IMR-90 (cell line): ENCODE results near the gene PTPRF. TPM values are rescaled to one million over a fixed set of nuclear protein-coding genes. Genes with fewer than 3 reads are reported as not detected.
A peak's percentile ranks its signal among the peaks of the same experiment; 100 is the strongest.

Source experiments
- ATAC-seq: fragments of 200-7000 bp; cut with Tn5 transposase; 2 replicates; pipeline ENCODE4 v1.9.1; 2020; ENCODE audit warnings: low read depth, mild to moderate bottlenecking, moderate library complexity
- BruUV-seq: library from RNA; stranded (reverse); fragments of 400-500 nt; replicated peaks from 2 replicates; lab custom pipeline; 2021; lab: Mats Ljungman, UMichigan
- CTCF ChIA-PET: fragments of 300-600 bp; formaldehyde crosslinking; extraction: SDS; loops from one replicate; lab custom pipeline; 2021; ENCODE audit warnings: antibody characterized with exemption; lab: Yijun Ruan, JAX
- POLR2A ChIA-PET: fragments of 300-600 bp; sonication (Branson Sonifier 250); formaldehyde crosslinking; loops from one replicate; lab custom pipeline; 2022; ENCODE audit warnings: antibody characterized with exemption; ENCODE audit not compliant: unreplicated experiment; lab: Charles Lee
- DNase-seq: peaks from one replicate; pipeline ENCODE4 v3.0.0; 2013
- H2AFZ ChIP-seq: replicated peaks from 2 replicates; pipeline ENCODE3; 2013; ENCODE audit warnings: low read length, mild to moderate bottlenecking; ENCODE audit not compliant: poor library complexity
- H2AK5ac ChIP-seq: 2 replicates; pipeline ENCODE4 v1.6.1; 2013; ENCODE audit warnings: low read depth, low read length, inconsistent platforms
- H2AK9ac ChIP-seq: replicated peaks from 2 replicates; pipeline ENCODE3; 2013; ENCODE audit warnings: mild to moderate bottlenecking, low read depth, low read length, moderate library complexity; ENCODE audit not compliant: poor library complexity
- H2BK120ac ChIP-seq: 2 replicates; pipeline ENCODE4 v1.6.1; 2013; ENCODE audit warnings: low read depth, low read length, inconsistent platforms
- H2BK15ac ChIP-seq: 3 replicates; pipeline ENCODE4 v1.6.1; 2013; ENCODE audit warnings: low read depth, low read length, inconsistent platforms
- H2BK20ac ChIP-seq: 2 replicates; pipeline ENCODE4 v1.6.1; 2013; ENCODE audit warnings: low read depth, mild to moderate bottlenecking, inconsistent platforms, low read length, moderate library complexity
- H2BK5ac ChIP-seq: 2 replicates; pipeline ENCODE4 v1.6.1; 2013; ENCODE audit warnings: mild to moderate bottlenecking, low read depth, low read length, inconsistent platforms; ENCODE audit not compliant: poor library complexity, severe bottlenecking
- H3K14ac ChIP-seq: replicated peaks from 2 replicates; pipeline ENCODE4 v1.6.1; 2013; ENCODE audit warnings: low read depth, low read length, inconsistent platforms
- H3K18ac ChIP-seq: 2 replicates; pipeline ENCODE4 v1.6.1; 2013; ENCODE audit warnings: low read depth, low read length, control low read depth
- H3K23ac ChIP-seq: 2 replicates; pipeline ENCODE4 v1.6.1; 2013; ENCODE audit warnings: low read depth, low read length, inconsistent platforms
- H3K27ac ChIP-seq: 2 replicates; pipeline ENCODE4 v1.5.1; 2013; ENCODE audit warnings: mild to moderate bottlenecking, control low read depth, low read length; ENCODE audit not compliant: insufficient read depth
- H3K27me3 ChIP-seq: 2 replicates; pipeline ENCODE4 v1.6.1; 2013; ENCODE audit warnings: low read length; ENCODE audit not compliant: control insufficient read depth, insufficient read depth
- H3K36me3 ChIP-seq: 2 replicates; pipeline ENCODE4 v1.6.1; 2013; ENCODE audit warnings: low read length, mixed read lengths; ENCODE audit not compliant: control insufficient read depth, insufficient read depth
- H3K4ac ChIP-seq: 2 replicates; pipeline ENCODE4 v1.6.1; 2013; ENCODE audit warnings: low read depth, low read length, inconsistent platforms
- H3K4me1 ChIP-seq: 2 replicates; pipeline ENCODE4 v1.6.1; 2013; ENCODE audit warnings: low read length, mixed read lengths; ENCODE audit not compliant: control insufficient read depth, insufficient read depth
- H3K4me2 ChIP-seq: 2 replicates; pipeline ENCODE4 v1.6.1; 2013; ENCODE audit warnings: low read depth, mild to moderate bottlenecking, control low read depth, low read length, moderate library complexity
- H3K4me3 ChIP-seq: 2 replicates; pipeline ENCODE4 v1.5.1; 2013; ENCODE audit warnings: low read depth, mild to moderate bottlenecking, control low read depth, low read length, moderate library complexity; ENCODE audit not compliant: insufficient read depth
- H3K56ac ChIP-seq: 2 replicates; pipeline ENCODE4 v1.6.1; 2013; ENCODE audit warnings: low read length, inconsistent platforms; ENCODE audit not compliant: insufficient read depth; ENCODE audit errors: extremely low read depth
- H3K79me1 ChIP-seq, 2 experiments: 2 replicates each; pipeline ENCODE4 v1.6.1; 2013; ENCODE audit warnings: low read length in 2 of 2, inconsistent platforms in 1 of 2, low read depth in 1 of 2
- H3K9ac ChIP-seq: 2 replicates; pipeline ENCODE4 v1.6.1; 2013; ENCODE audit warnings: low read depth, low read length, control low read depth
- H3K9me1 ChIP-seq: 2 replicates; pipeline ENCODE4 v1.6.1; 2013; ENCODE audit warnings: low read length, inconsistent platforms; ENCODE audit not compliant: insufficient read depth
- H3K9me3 ChIP-seq: 2 replicates; pipeline ENCODE4 v1.6.1; 2013; ENCODE audit warnings: low read length; ENCODE audit not compliant: control insufficient read depth, insufficient read depth
- H4K20me1 ChIP-seq: 2 replicates; pipeline ENCODE4 v1.6.1; 2013; ENCODE audit warnings: low read length, inconsistent platforms; ENCODE audit not compliant: insufficient read depth
- H4K5ac ChIP-seq: 2 replicates; pipeline ENCODE4 v1.6.1; 2013; ENCODE audit warnings: mild to moderate bottlenecking, low read depth, low read length, control low read depth
- H4K8ac ChIP-seq, 2 experiments: 2 replicates each; pipeline ENCODE4 v1.6.1; 2013; ENCODE audit warnings: low read depth in 2 of 2, low read length in 2 of 2, control low read depth in 1 of 2, inconsistent platforms in 1 of 2
- H4K91ac ChIP-seq: 2 replicates; pipeline ENCODE4 v1.6.1; 2013; ENCODE audit warnings: low read depth, low read length, inconsistent platforms; ENCODE audit not compliant: insufficient read depth
- CEBPB ChIP-seq: IDR thresholded peaks from 2 replicates; pipeline ENCODE4 v1.6.1; 2012; ENCODE audit warnings: low read depth, low read length, improper control_type of control experiment
- MAZ ChIP-seq: IDR thresholded peaks from 2 replicates; pipeline ENCODE4 v1.6.1; 2012; ENCODE audit warnings: low read depth, mild to moderate bottlenecking, low read length, improper control_type of control experiment, moderate library complexity, borderline replicate concordance
- MXI1 ChIP-seq: IDR thresholded peaks from 2 replicates; pipeline ENCODE4 v1.6.1; 2012; ENCODE audit warnings: low read depth, mild to moderate bottlenecking, low read length, moderate library complexity, borderline replicate concordance
- NFE2L2 ChIP-seq: fragments of 150-350 bp; IDR thresholded peaks from 2 replicates; pipeline ENCODE4 v1.6.1; 2016; ENCODE audit warnings: low read depth, mild to moderate bottlenecking, low read length
- RAD21 ChIP-seq: IDR thresholded peaks from 2 replicates; pipeline ENCODE4 v1.6.1; 2012; ENCODE audit warnings: low read length, improper control_type of control experiment
- WGBS, 2 experiments: methylation state at CpG; one replicate each; pipeline versions ENCODE4 v1.1.5 to v1.1.7; 2013; ENCODE audit warnings: missing lambda C conversion rate in 2 of 2; ENCODE audit not compliant: insufficient read length in 1 of 2; ENCODE audit errors: extremely low coverage in 2 of 2; 5-methylcytosine and 5-hydroxymethylcytosine counted together
- dilution Hi-C: fragments of 300-500 bp; cut with HindIII; formaldehyde crosslinking; loops from one replicate; pipeline ENCODE4 v1.14.3; 2018; ENCODE audit warnings: low sequenced_read_pairs; ENCODE audit not compliant: unreplicated experiment
- in situ Hi-C: fragments of 300-500 bp; cut with MboI; formaldehyde crosslinking; loops from 3 replicates; pipeline ENCODE4 v1.14.3; 2019; ENCODE audit warnings: low sequenced_read_pairs, inconsistent platforms, mixed read lengths
- intact Hi-C: fragments of 100-400 bp; cut with micrococcal nuclease; formaldehyde crosslinking; loops from 2 replicates; pipeline ENCODE4 v1.10.0; 2022
- polyA plus RNA-seq, 3 experiments: library from polyadenylated mRNA; depleted of rRNA; stranded (reverse); fragments of >200 nt; gene quantifications; 2 replicates each; pipeline ENCODE4 v1.2.3, GENCODE V29; 2012; ENCODE audit warnings: low replicate concordance in 1 of 3
- total RNA-seq: library from RNA; depleted of rRNA; stranded (reverse); fragments of >200 nt; gene quantifications from 2 replicates; pipeline ENCODE4 v1.2.3, GENCODE V29; 2012

Gene PTPRF
- total and polyA plus RNA-seq, 2 of the 4 experiments (the other 2 are of a cell fraction), result 25.8 to 92.3 TPM

GRCh38 chr1:43482215-43482614, 48.5 kb upstream of the PTPRF start:
- H2AK5ac ChIP-seq, result no peak overlapping the region
- CTCF ChIA-PET, result interaction anchor here (0.6 to 1.4 kb wide), 3 partner anchors 12 to 23 kb away, joined by 3 to 8 read pairs (median 4); no protein-coding TSS in a partner anchor
- no peak overlapping the region for H3K18ac ChIP-seq
- POLR2A ChIA-PET, result no interaction called here
- H3K4me1 ChIP-seq, result 0 out of 2 replicates have a peak, but pooled peaks cover 2% of the 10 kb centered on the region
- dilution Hi-C loops, result no loop called here
- no peak overlapping the region for H3K56ac ChIP-seq
- H3K4me2 ChIP-seq, result peak overlapping the region; percentile 60; the same call in 1 of the 2 replicates
- DNase-seq (no peak), ATAC-seq (peak; percentile 32)
- H2AK9ac ChIP-seq, result no peak overlapping the region
- no peak overlapping the region; the same call in 1 of the 2 replicates for H4K5ac ChIP-seq
- H2BK15ac ChIP-seq, result peak overlapping the region; percentile 34; the same call in 1 of the 3 replicates
- H3K4me3 ChIP-seq, result no peak overlapping the region
- H2BK5ac ChIP-seq, result peak overlapping the region; percentile 2
- H4K91ac ChIP-seq, result no peak overlapping the region; the same call in 1 of the 2 replicates
- TF ChIP-seq MAZ (no peak), CEBPB (no peak), NFE2L2 (no peak), RAD21 (no peak), MXI1 (no peak)
- no peaks in the 10 kb centered on the region for H3K36me3 ChIP-seq
- no CpG with 5 or more reads among the region's 1 CpG for WGBS, 2 experiments
- in situ Hi-C loops, result no loop called here
- no peak overlapping the region for H3K9ac ChIP-seq
- peak overlapping the region; percentile 80; the same call in 1 of the 2 replicates for H2BK120ac ChIP-seq
- H4K8ac ChIP-seq, result peak overlapping the region; percentile 36 to 77; a peak in 2 of 4 replicates
- H3K23ac ChIP-seq, result no peak overlapping the region
- intact Hi-C loops, result no loop called here
- no peaks in the 10 kb centered on the region for H3K27me3 ChIP-seq
- no peaks in the 10 kb centered on the region for H3K9me3 ChIP-seq
- peak overlapping the region; percentile 64; the same call in 1 of the 2 replicates for H3K4ac ChIP-seq
- no peaks in the 10 kb centered on the region for H3K9me1 ChIP-seq
- H3K14ac ChIP-seq, result peak overlapping the region; percentile 58; the same call in 1 of the 2 replicates
- H3K79me1 ChIP-seq, result 0 out of 4 replicates have a peak, but pooled peaks cover 0 to 3% of the 10 kb centered on the region in 2 experiments
- peak overlapping the region; percentile 18; the same call in 1 of the 2 replicates for H2BK20ac ChIP-seq
- H4K20me1 ChIP-seq, result no peaks in the 10 kb centered on the region
- H2AFZ ChIP-seq, result peak overlapping the region; percentile 72
- no peak overlapping the region for H3K27ac ChIP-seq
- BruUV-seq, result no TSS peak
